MCF 10A (cell line): ENCODE results near the gene ARHGAP27. TPM values are rescaled to one million over a fixed set of nuclear protein-coding genes. Genes with fewer than 3 reads are reported as not detected.

Experiments
- BruUV-seq: library from RNA; stranded (reverse); fragments of 400-500 nt; replicated peaks from 2 replicates; lab custom pipeline; 2021; lab: Mats Ljungman, UMichigan
- CTCF ChIA-PET: fragments of 300-600 bp; sonication (Branson Sonifier 250); formaldehyde crosslinking; extraction: SDS; loops from one replicate; lab custom pipeline; 2021; ENCODE audit warnings: antibody characterized with exemption, inconsistent platforms; lab: Yijun Ruan, JAX
- POLR2A ChIA-PET: fragments of 300-600, 350-650 bp; sonication (Branson Sonifier 250); formaldehyde crosslinking; extraction: SDS; loops from one replicate; lab custom pipeline; 2020; ENCODE audit warnings: antibody characterized with exemption, inconsistent platforms; lab: Yijun Ruan, JAX
- DNase-seq: peaks from one replicate; pipeline ENCODE4 v3.0.0-alpha.2; 2018; ENCODE audit not compliant: unreplicated experiment
- H3K27ac Mint-ChIP-seq: one replicate; pipeline ENCODE4 v1.8.0; 2022; ENCODE audit warnings: mild to moderate bottlenecking, low read depth, mixed read lengths; ENCODE audit not compliant: unreplicated experiment
- H3K27me3 Mint-ChIP-seq: one replicate; pipeline ENCODE4 v1.8.0; 2022; ENCODE audit warnings: mixed read lengths; ENCODE audit not compliant: insufficient read depth, unreplicated experiment
- H3K36me3 Mint-ChIP-seq: one replicate; pipeline ENCODE4 v1.8.0; 2022; ENCODE audit warnings: mild to moderate bottlenecking, moderate library complexity, mixed read lengths; ENCODE audit not compliant: insufficient read depth, unreplicated experiment
- H3K4me1 Mint-ChIP-seq: one replicate; pipeline ENCODE4 v1.8.0; 2022; ENCODE audit warnings: mixed read lengths; ENCODE audit not compliant: insufficient read depth, unreplicated experiment
- H3K4me3 Mint-ChIP-seq: one replicate; pipeline ENCODE4 v1.8.0; 2022; ENCODE audit warnings: mild to moderate bottlenecking, moderate library complexity, mixed read lengths; ENCODE audit not compliant: unreplicated experiment
- H3K9me3 Mint-ChIP-seq: one replicate; pipeline ENCODE4 v1.8.0; 2022; ENCODE audit warnings: mixed read lengths; ENCODE audit not compliant: unreplicated experiment
- intact Hi-C: fragments of 100-400 bp; cut with micrococcal nuclease; formaldehyde crosslinking; loops from 2 replicates; pipeline ENCODE4 v1.14.1; 2022
- total RNA-seq: library from RNA; stranded (reverse); gene quantifications from 2 replicates; pipeline ENCODE4 v1.2.3, GENCODE V29; 2022
- TF ChIP-seq, protein P1 (sequence below): fragments of 200-600 bp; IDR thresholded peaks from one replicate; pipeline ENCODE4 v1.8.0; 2022; ENCODE audit warnings: antibody characterized with exemption, mild to moderate bottlenecking; ENCODE audit not compliant: unreplicated experiment

Gene ARHGAP27
- total RNA-seq, 1 experiment from 2014 or later = 30.5 TPM

DNA sequence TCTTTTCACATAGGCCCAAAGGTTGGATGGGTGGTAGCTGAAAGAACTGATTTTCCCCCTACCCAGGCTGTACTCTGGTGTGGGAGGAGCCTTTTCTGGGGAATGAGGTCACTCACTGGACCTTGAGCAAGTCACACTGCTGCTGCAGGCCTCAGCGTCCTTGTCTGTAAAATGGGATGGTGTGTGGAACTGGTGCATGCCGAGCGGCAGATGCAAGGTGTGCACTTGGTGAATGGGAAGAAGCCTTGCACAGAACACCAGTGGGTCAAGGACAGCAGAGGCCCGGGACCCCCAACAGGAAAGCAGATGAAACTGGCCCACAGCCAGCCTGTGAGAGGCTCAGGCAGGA, 38.1 kb downstream of the ARHGAP27 start:
- ChIA-PET CTCF (interaction anchor here (0.6 to 15.7 kb wide), 13 partner anchors 9 to 736 kb away, joined by 3 to 229 read pairs (median 4); no protein-coding TSS in a partner anchor), POLR2A (interaction anchor here (0.6 to 1.3 kb wide), 2 partner anchors 448 to 457 kb away, joined by 3 read pairs; no protein-coding TSS in a partner anchor)
- no peak overlapping the region for H3K27ac Mint-ChIP-seq

DNA sequence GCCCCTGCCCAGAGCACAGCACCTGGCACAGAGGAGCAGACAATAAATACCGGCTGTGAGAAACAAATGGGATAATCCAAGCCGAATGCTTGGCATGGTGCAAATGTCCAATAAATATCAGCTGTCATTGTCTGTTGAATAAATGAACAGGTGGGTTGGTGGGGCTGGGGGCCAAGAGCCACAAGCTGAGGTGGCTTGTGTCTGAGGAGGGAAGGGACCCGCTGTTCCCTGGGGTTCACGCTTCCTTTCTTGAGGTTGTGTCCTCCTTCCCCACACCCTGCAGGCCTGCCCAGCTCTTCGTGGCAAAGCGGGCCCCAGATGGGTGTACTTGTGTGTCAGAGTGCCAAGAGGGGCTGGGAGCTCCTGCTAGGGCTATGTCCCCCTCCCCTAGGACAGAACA, 38.6 kb downstream of the ARHGAP27 start:
- POLR2A ChIA-PET = interaction anchor here (0.6 to 1.3 kb wide), 3 partner anchors 77 to 457 kb away, joined by 3 to 4 read pairs (median 3); partner anchors contain the start of gene MAP3K14
- CTCF ChIA-PET = interaction anchor here (0.6 to 15.7 kb wide), 15 partner anchors 9 to 737 kb away, joined by 3 to 229 read pairs (median 4); partner anchors contain the start of gene ACBD4
- Mint-ChIP-seq H3K4me1 (no peaks in the 10 kb centered on the region), H3K36me3 (peaks cover 27% of the 10 kb centered on the region), H3K27me3 (no peaks in the 10 kb centered on the region), H3K4me3 (no peak overlapping the region), H3K9me3 (no peaks in the 10 kb centered on the region), H3K27ac (no peak overlapping the region)
- TF ChIP-seq, protein P1, sequence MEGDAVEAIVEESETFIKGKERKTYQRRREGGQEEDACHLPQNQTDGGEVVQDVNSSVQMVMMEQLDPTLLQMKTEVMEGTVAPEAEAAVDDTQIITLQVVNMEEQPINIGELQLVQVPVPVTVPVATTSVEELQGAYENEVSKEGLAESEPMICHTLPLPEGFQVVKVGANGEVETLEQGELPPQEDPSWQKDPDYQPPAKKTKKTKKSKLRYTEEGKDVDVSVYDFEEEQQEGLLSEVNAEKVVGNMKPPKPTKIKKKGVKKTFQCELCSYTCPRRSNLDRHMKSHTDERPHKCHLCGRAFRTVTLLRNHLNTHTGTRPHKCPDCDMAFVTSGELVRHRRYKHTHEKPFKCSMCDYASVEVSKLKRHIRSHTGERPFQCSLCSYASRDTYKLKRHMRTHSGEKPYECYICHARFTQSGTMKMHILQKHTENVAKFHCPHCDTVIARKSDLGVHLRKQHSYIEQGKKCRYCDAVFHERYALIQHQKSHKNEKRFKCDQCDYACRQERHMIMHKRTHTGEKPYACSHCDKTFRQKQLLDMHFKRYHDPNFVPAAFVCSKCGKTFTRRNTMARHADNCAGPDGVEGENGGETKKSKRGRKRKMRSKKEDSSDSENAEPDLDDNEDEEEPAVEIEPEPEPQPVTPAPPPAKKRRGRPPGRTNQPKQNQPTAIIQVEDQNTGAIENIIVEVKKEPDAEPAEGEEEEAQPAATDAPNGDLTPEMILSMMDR = no peak
- intact Hi-C loops = no loop called here
- no peak for DNase-seq
- BruUV-seq = TSS peak; percentile 23

More for the DNA sequence above, 38.1 kb downstream of the ARHGAP27 start:
- intact Hi-C loops = no loop called here
- BruUV-seq = no TSS peak
- Mint-ChIP-seq H3K4me3 (no peak overlapping the region), H3K27me3 (no peaks in the 10 kb centered on the region), H3K9me3 (no peaks in the 10 kb centered on the region), H3K36me3 (peaks cover 29% of the 10 kb centered on the region), H3K4me1 (no peaks in the 10 kb centered on the region)
- TF ChIP-seq, protein P1 = no peak
- no peak for DNase-seq

DNA sequence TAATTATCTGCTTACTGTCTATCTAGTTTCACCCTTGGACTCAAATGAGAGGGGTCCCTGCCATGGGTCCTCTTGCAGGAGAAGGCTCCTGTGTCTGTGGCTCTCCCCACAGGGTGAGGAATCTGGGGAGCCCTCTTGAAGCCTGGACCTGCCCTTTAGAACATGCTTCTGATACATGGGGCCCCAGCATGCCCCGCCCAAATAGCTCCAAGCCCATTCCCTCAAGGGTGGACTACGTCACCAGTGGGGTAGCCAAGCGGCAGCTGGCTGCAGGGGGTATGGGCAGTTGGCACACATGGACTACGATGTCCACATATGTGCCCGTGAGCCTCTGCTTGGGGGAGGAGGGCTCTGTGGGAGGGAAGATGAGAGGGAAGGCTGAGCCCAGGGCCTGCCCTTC, 39.3 kb downstream of the ARHGAP27 start:
- no peaks in the 10 kb centered on the region for H3K27me3 Mint-ChIP-seq
- ChIA-PET CTCF (interaction anchor here (0.6 to 15.7 kb wide), 7 partner anchors 8 to 200 kb away, joined by 3 to 229 read pairs (median 6); no protein-coding TSS in a partner anchor), POLR2A (interaction anchor here (1.0 to 1.3 kb wide), 4 partner anchors 30 to 458 kb away, joined by 3 to 4 read pairs (median 3); partner anchors contain the start of gene MAP3K14)
- DNase-seq = no peak
- no peak overlapping the region for H3K4me3 Mint-ChIP-seq
- no peaks in the 10 kb centered on the region for H3K4me1 Mint-ChIP-seq
- intact Hi-C loops = no loop called here
- H3K9me3 Mint-ChIP-seq = no peaks in the 10 kb centered on the region
- H3K36me3 Mint-ChIP-seq = peaks cover 20% of the 10 kb centered on the region
- H3K27ac Mint-ChIP-seq = no peak overlapping the region
- TF ChIP-seq, protein P1 = no peak
- no TSS peak for BruUV-seq

DNA sequence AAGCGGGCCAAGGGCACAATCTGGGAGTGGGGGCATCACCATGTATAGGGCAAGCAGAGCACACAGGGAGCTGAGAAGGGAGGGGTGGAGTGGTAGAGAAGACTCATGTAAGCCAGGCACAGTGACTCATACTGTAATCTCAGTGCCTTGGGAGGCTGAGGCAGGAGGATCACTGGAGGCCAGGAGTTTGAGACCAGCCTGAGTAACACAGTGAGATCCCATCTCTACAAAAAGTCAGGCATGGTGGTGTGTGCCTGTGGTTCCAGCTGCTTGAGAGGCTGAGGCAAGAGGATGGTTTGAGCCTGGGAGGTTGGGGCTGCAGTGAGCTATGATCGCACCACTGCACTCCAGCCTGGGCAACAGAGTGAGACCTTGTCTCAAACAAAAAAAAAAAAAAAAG, 40.8 kb downstream of the ARHGAP27 start:
- CTCF ChIA-PET = interaction anchor here (0.5 to 15.7 kb wide), 5 partner anchors 116 to 460 kb away, joined by 3 to 229 read pairs (median 3); partner anchors contain the start of genes ACBD4 and HEXIM1
- no peaks in the 10 kb centered on the region for H3K9me3 Mint-ChIP-seq
- peaks cover 11% of the 10 kb centered on the region for H3K36me3 Mint-ChIP-seq
- no peaks in the 10 kb centered on the region for H3K27me3 Mint-ChIP-seq
- no peaks in the 10 kb centered on the region for H3K4me1 Mint-ChIP-seq
- DNase-seq = no peak
- H3K4me3 Mint-ChIP-seq = no peak overlapping the region
- no TSS peak for BruUV-seq
- intact Hi-C loops = no loop called here
- POLR2A ChIA-PET = interaction anchor here (0.6 to 1.2 kb wide), 5 partner anchors 8 to 219 kb away, joined by 3 to 4 read pairs (median 3); partner anchors contain the start of gene MAP3K14
- TF ChIP-seq, protein P1 = no peak
- H3K27ac Mint-ChIP-seq = no peak overlapping the region
